A673 (cell line): Measurements from ENCODE around the gene NOC3L. TPM values are rescaled to one million over a fixed set of nuclear protein-coding genes. Genes with fewer than 3 reads are reported as not detected.
A peak's percentile ranks its signal among the peaks of the same experiment; 100 is the strongest.
"Not testable (repeated sequence)": the region's sequence is repeated elsewhere in the genome, so short reads cannot be mapped to it uniquely, and the experiment has no call there.

Source experiments
- BruUV-seq: library from RNA; stranded (reverse); fragments of 400-500 nt; replicated peaks from 2 replicates; lab custom pipeline; 2021; lab: Mats Ljungman, UMichigan
- CTCF ChIA-PET: fragments of 300-600 bp; sonication (Branson Sonifier 250); formaldehyde crosslinking; loops from one replicate; lab custom pipeline; 2022; ENCODE audit warnings: antibody characterized with exemption; lab: Charles Lee
- POLR2A ChIA-PET: fragments of 300-600 bp; sonication (Branson Sonifier 250); formaldehyde crosslinking; loops from one replicate; lab custom pipeline; 2022; ENCODE audit warnings: antibody characterized with exemption; ENCODE audit not compliant: low non-redundant PET; lab: Charles Lee
- DNase-seq: peaks from one replicate; pipeline ENCODE4 v3.0.0-alpha.2; 2015; ENCODE audit warnings: low spot score
- H3K27ac ChIP-seq: fragments of 200-600 bp; sonication (generic); 2 replicates; pipeline ENCODE4 v1.5.1; 2016; ENCODE audit warnings: mixed run types, low read depth, mild to moderate bottlenecking, mixed read lengths, antibody characterized with exemption, low read length; ENCODE audit not compliant: poor library complexity, severe bottlenecking
- H3K27me3 ChIP-seq: fragments of 200-600 bp; sonication (generic); replicated peaks from 2 replicates; pipeline ENCODE4 v1.6.1; 2017; ENCODE audit warnings: mixed run types, low read depth, mild to moderate bottlenecking, mixed read lengths, antibody characterized with exemption, low read length; ENCODE audit not compliant: insufficient read depth, poor library complexity
- H3K36me3 ChIP-seq: fragments of 200-600 bp; sonication (generic); 2 replicates; pipeline ENCODE4 v1.6.1; 2016; ENCODE audit warnings: mixed run types, mild to moderate bottlenecking, mixed read lengths, antibody characterized with exemption, low read length; ENCODE audit not compliant: insufficient read depth, poor library complexity, severe bottlenecking
- H3K4me1 ChIP-seq: fragments of 200-600 bp; sonication (generic); 2 replicates; pipeline ENCODE4 v1.6.1; 2017; ENCODE audit warnings: mixed run types, mild to moderate bottlenecking, mixed read lengths, antibody characterized with exemption, low read length; ENCODE audit not compliant: insufficient read depth, poor library complexity, severe bottlenecking
- H3K4me3 ChIP-seq: fragments of 200-600 bp; sonication (generic); 2 replicates; pipeline ENCODE4 v1.5.1; 2016; ENCODE audit warnings: low read depth, mixed run types, mild to moderate bottlenecking, mixed read lengths, low read length; ENCODE audit not compliant: poor library complexity, severe bottlenecking
- H3K9me3 ChIP-seq: fragments of 200-600 bp; sonication (generic); 2 replicates; pipeline ENCODE4 v1.6.1; 2016; ENCODE audit warnings: mixed run types, low read depth, mild to moderate bottlenecking, mixed read lengths, antibody characterized with exemption, low read length; ENCODE audit not compliant: poor library complexity, severe bottlenecking
- CTCF ChIP-seq: fragments of 300-800, 200-600 bp; sonication (generic); conservative IDR thresholded peaks from 2 replicates; pipeline ENCODE4 v1.5.1; 2017; ENCODE audit warnings: low read depth, mild to moderate bottlenecking, antibody characterized with exemption, low read length, moderate library complexity, mixed read lengths
- EZH2 ChIP-seq: fragments of 200-600 bp; sonication (generic); IDR thresholded peaks from 2 replicates; pipeline ENCODE4 v1.6.1; 2017; ENCODE audit warnings: borderline replicate concordance, low read depth, mild to moderate bottlenecking, mixed read lengths, antibody characterized with exemption, low read length; ENCODE audit not compliant: poor library complexity, severe bottlenecking
- intact Hi-C: fragments of 100-400 bp; cut with micrococcal nuclease; formaldehyde crosslinking; loops from one replicate; pipeline ENCODE4 v1.10.0; 2022; ENCODE audit not compliant: unreplicated experiment
- total RNA-seq: library from RNA; stranded (reverse); gene quantifications from 2 replicates; pipeline ENCODE4 v1.2.3, GENCODE V29; 2021

The NOC3L gene
- total RNA-seq, 1 experiment from 2014 or later = 48.6 TPM

GRCh38 chr10:94398762-94399161 lies 36.0 kb upstream of the NOC3L start:
- no peak for TF ChIP-seq EZH2
- no peak for TF ChIP-seq CTCF
- no peaks in the 10 kb centered on the region for H3K9me3 ChIP-seq
- H3K27me3 ChIP-seq = peaks cover 20% of the 10 kb centered on the region
- no TSS peak for BruUV-seq
- no peaks in the 10 kb centered on the region for H3K36me3 ChIP-seq
- intact Hi-C loops = no loop called here
- ChIA-PET POLR2A (interaction anchor here (0.6 to 0.7 kb wide), 2 partner anchors 19 to 430 kb away, joined by 4 to 9 read pairs; no protein-coding TSS in a partner anchor), CTCF (no interaction called here)
- H3K27ac ChIP-seq = no peak overlapping the region
- H3K4me3 ChIP-seq = no peak overlapping the region
- H3K4me1 ChIP-seq = peaks cover 7% of the 10 kb centered on the region
- DNase-seq = no peak

DNA sequence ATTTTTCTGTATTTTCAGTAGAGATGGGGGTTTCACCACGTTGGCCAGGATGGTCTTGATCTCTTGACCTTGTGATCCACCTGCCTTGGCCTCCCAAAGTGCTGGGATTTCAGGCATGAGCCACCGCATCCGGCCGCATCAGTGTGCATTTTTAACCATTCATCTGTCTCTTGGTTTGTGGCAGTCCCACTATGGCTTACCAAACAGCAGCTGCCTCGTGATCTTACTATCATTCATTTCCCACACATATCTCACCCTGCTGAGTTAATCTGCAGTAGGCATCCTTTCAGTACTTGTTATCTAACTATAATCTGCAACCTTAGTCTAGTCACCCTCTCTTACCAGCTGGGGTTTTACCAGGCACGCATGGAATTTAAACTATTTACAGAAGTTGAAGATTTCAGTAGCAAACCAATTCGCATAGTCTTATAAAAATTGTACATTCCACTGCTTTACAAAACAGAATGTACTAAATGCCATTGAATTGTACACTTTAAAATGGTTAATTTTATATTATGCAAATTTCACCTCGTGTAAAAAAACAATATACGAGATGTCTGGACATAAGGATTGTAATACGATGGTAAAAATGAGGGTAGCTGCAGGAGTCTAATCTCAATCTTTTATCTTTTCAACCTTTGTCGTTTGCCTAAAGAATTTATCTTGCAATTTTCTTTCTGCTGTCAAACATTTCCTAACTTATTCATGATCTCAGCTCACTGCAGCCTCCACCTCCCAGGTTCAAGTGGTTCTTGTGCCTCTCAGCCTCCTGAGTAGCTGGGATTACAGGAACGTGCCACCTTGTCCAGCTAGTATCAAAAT lies 35.0 kb upstream of the NOC3L start:
- TF ChIP-seq EZH2 = no peak
- TF ChIP-seq CTCF = no peak
- H3K4me1 ChIP-seq = no peaks in the 10 kb centered on the region
- intact Hi-C loops = no loop called here
- no peaks in the 10 kb centered on the region for H3K9me3 ChIP-seq
- no TSS peak for BruUV-seq
- DNase-seq = peak; percentile 60
- H3K36me3 ChIP-seq = no peaks in the 10 kb centered on the region
- CTCF ChIA-PET = no interaction called here
- H3K27me3 ChIP-seq = peaks cover 10% of the 10 kb centered on the region
- no peak overlapping the region for H3K4me3 ChIP-seq
- no peak overlapping the region for H3K27ac ChIP-seq
- POLR2A ChIA-PET = no interaction called here

DNA sequence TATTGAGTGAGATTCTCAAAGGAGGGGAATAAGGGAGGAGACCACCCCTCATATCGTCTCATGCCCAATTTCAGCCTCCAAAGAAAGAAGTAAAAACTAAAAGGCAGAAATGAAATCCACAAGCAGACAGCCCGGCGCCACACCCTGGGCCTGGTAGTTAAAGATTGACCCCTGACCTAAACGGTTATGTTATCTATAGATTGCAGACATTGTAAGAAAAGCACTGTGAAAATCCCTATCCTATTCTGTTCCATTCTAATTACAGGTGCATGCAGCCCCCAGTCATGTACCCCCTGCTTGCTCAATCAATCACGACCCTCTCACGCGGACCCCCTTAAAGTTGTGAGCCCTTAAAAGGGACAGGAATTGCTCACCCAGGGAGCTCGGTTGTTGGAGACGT lies 29.4 kb upstream of the NOC3L start:
- intact Hi-C loops, H3K27me3 ChIP-seq, H3K4me1 ChIP-seq, H3K9me3 ChIP-seq, H3K27ac ChIP-seq, H3K4me3 ChIP-seq, H3K36me3 ChIP-seq, POLR2A ChIA-PET, BruUV-seq, CTCF ChIA-PET, DNase-seq: not testable (repeated sequence)

GRCh38 chr10:94385733-94386132 lies 23.0 kb upstream of the NOC3L start:
- H3K4me1 ChIP-seq, intact Hi-C loops, DNase-seq, H3K27me3 ChIP-seq, H3K9me3 ChIP-seq, BruUV-seq, H3K36me3 ChIP-seq, H3K27ac ChIP-seq, H3K4me3 ChIP-seq, POLR2A ChIA-PET: not testable (repeated sequence)
- CTCF ChIA-PET = interaction anchor here (0.7 kb wide), 1 partner anchor 156 kb away, joined by 3 read pairs; no protein-coding TSS in a partner anchor
